ENCODE results near the gene VPS25. TPM values are rescaled to one million over a fixed set of nuclear protein-coding genes. Genes with fewer than 3 reads are reported as not detected.

The VPS25 gene
- total and polyA plus RNA-seq, 11 donors, result 32.7 to 88.4 (median 37.9) TPM

DNA sequence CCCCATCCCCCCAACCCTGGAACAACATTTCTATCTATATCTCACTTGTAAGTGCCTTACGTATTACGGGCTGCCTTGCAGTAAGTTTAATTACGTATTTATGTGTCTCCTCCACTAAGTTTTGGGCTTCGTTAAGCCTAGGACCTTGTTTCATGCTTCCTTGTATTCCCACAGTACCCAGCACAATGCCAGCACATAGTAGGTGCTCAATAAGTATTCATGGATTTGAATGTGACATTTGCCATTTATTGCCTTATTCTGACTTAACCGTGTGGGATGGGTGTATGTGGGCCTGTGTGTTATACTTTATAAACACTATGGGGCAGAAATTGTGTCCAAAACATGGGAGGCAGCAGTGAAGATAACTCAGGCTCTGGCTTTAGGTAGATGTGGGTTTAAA, 19.3 kb downstream of the VPS25 start:
- Histone ChIP-seq H3K4me3 (no peak overlapping the region), H3K27me3 (peaks cover 0 to 12% (median 0%) of the 10 kb centered on the region in 9 donors), H3K9me3 (no peaks in the 10 kb centered on the region), H3K4me1 (peaks cover 3 to 13% (median 9%) of the 10 kb centered on the region in 12 donors), H3K27ac (no peak overlapping the region), H3K36me3 (peaks cover 0 to 18% (median 4%) of the 10 kb centered on the region in 9 donors)
- no peak for TF ChIP-seq POLR2A (IDR thresholded peaks at IDR 0.05)
- TF ChIP-seq, protein P1, sequence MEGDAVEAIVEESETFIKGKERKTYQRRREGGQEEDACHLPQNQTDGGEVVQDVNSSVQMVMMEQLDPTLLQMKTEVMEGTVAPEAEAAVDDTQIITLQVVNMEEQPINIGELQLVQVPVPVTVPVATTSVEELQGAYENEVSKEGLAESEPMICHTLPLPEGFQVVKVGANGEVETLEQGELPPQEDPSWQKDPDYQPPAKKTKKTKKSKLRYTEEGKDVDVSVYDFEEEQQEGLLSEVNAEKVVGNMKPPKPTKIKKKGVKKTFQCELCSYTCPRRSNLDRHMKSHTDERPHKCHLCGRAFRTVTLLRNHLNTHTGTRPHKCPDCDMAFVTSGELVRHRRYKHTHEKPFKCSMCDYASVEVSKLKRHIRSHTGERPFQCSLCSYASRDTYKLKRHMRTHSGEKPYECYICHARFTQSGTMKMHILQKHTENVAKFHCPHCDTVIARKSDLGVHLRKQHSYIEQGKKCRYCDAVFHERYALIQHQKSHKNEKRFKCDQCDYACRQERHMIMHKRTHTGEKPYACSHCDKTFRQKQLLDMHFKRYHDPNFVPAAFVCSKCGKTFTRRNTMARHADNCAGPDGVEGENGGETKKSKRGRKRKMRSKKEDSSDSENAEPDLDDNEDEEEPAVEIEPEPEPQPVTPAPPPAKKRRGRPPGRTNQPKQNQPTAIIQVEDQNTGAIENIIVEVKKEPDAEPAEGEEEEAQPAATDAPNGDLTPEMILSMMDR (IDR thresholded peaks at IDR 0.05), result no peak
- intact Hi-C loops (cut with DNase I), result no loop called here
- ATAC-seq (no peak), DNase-seq (no peak)
- 58 to 68% (median 63%) methylated on average over 5 of the region's 5 CpGs for WGBS, 4 donors

DNA sequence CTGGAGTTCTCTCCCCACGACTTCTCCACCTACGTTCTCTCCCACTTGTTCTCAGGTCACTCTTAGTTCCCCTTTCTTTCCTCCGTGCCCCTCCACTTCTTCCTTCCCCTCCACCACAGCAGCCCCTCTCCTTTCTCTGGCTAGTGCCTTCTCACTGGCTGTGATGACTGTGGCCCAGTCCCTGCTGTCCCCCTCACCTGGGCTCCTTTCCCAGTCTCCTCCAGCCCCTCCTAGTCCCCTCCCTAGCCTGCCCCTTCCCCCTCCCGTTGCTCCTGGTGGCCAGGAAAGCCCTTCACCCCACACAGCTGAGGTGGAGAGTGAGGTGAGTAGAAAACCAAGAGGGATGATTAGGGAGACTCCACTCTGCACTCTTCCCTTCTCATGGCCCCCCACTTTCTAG, 21.8 kb downstream of the VPS25 start:
- peaks cover 0 to 18% (median 4%) of the 10 kb centered on the region in 9 donors for H3K36me3 ChIP-seq
- 66 to 78% (median 72%) methylated on average over 4 of the region's 4 CpGs for WGBS, 4 donors
- no peak for ATAC-seq

DNA sequence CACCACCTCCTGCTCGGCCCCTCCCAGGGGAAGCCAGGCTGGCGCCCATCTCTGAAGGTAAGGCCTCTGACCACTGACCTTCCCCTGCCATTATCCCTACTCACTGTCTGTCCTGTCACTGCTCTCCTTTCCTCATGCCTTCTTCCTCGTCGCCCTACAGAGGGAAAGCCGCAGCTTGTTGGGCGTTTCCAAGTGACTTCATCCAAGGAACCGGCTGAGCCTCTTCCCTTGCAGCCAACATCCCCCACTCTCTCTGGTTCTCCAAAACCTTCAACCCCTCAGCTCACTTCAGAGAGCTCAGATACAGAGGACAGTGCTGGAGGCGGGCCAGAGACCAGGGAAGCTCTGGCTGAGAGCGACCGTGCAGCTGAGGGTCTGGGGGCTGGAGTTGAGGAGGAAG, 22.2 kb downstream of the VPS25 start:
- intact Hi-C loops (cut with DNase I), result no loop called here
- Histone ChIP-seq H3K9me3 (no peaks in the 10 kb centered on the region), H3K4me1 (peaks cover 3 to 25% (median 16%) of the 10 kb centered on the region in 12 donors), H3K27me3 (no peaks in the 10 kb centered on the region), H3K4me3 (no peak overlapping the region), H3K36me3 (peaks cover 0 to 18% (median 4%) of the 10 kb centered on the region in 9 donors), H3K27ac (no peak overlapping the region)
- TF ChIP-seq POLR2A (IDR thresholded peaks at IDR 0.05), result no peak
- TF ChIP-seq, protein P1 (IDR thresholded peaks at IDR 0.05), result no peak
- ATAC-seq (no peak), DNase-seq (no peak)
- WGBS, 4 donors, result 86 to 91% (median 89%) methylated on average over 10 of the region's 10 CpGs

More for the DNA sequence above, 21.8 kb downstream of the VPS25 start:
- Histone ChIP-seq H3K9me3 (no peaks in the 10 kb centered on the region), H3K4me3 (no peak overlapping the region), H3K4me1 (peaks cover 3 to 25% (median 16%) of the 10 kb centered on the region in 12 donors), H3K27ac (no peak overlapping the region), H3K27me3 (no peaks in the 10 kb centered on the region)
- intact Hi-C loops (cut with DNase I), result no loop called here
- no peak for DNase-seq
- no peak for TF ChIP-seq POLR2A (IDR thresholded peaks at IDR 0.05)
- TF ChIP-seq, protein P1 (IDR thresholded peaks at IDR 0.05), result no peak

DNA sequence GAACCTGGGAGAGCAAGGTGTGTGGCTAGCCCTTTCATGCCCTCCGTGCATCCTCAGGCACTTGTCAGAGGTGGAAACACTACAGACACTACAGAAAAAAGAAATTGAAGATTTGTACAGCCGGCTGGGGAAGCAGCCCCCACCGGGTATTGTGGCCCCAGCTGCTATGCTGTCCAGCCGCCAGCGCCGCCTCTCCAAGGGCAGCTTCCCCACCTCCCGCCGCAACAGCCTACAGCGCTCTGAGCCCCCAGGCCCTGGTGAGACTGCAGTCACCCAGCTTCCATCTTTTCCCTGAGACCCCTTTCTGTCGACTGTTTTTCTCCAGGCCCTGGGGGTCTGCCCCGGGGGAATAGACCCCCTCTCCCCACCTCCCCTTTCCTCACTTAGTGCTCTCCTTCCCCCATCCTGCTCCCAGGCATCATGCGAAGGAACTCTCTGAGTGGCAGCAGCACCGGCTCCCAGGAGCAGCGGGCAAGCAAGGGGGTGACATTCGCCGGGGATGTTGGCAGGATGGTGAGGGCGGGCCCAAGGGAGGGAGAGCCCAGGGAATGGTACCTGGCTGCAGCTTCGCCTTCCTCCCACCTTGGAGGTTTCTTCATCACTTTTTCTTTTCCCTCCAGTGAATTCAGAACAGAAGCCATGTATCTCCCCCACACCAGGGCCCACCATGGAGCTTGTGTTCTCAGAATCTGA, 23.0 kb downstream of the VPS25 start:
- no peak for DNase-seq
- H3K27ac ChIP-seq, result no peak overlapping the region
- intact Hi-C loops (cut with DNase I), result no loop called here
- TF ChIP-seq, protein P1 (IDR thresholded peaks at IDR 0.05), result no peak
- no peak for TF ChIP-seq POLR2A (IDR thresholded peaks at IDR 0.05)
- ATAC-seq, result no peak
- H3K36me3 ChIP-seq, result peaks cover 0 to 18% (median 4%) of the 10 kb centered on the region in 9 donors
- H3K4me1 ChIP-seq, result peaks cover 3 to 25% (median 16%) of the 10 kb centered on the region in 12 donors
- no peak overlapping the region for H3K4me3 ChIP-seq
- H3K27me3 ChIP-seq, result no peaks in the 10 kb centered on the region
- 91 to 95% (median 92%) methylated on average over 18 of the region's 18 CpGs for WGBS, 4 donors
- no peaks in the 10 kb centered on the region for H3K9me3 ChIP-seq

All from heart left ventricle (tissue), 16 donors.